SH-SY5Y (cell line): ENCODE data around the gene DNAJB5.

Experiments
- GATA2 ChIP-seq: IDR thresholded peaks from 2 replicates; pipeline ENCODE4 v1.6.1; 2011; ENCODE audit warnings: mild to moderate bottlenecking, low read depth, low read length
- GATA3 ChIP-seq: IDR thresholded peaks from 2 replicates; pipeline ENCODE4 v1.6.1; 2011; ENCODE audit warnings: low read depth, mild to moderate bottlenecking, low read length, moderate library complexity

- TF ChIP-seq GATA3 (no peak), GATA2 (no peak)
These were observed 26.0 kb upstream of the DNAJB5 start for GRCh38 chr9:34963552-34963951.
